DOHH2 (cell line): ENCODE results near the gene ARF1.

Experiments used
- H3F3A ChIP-seq: fragments of 200-600 bp; sonication (generic), shearing (Covaris generic); 2 replicates; pipeline ENCODE4 v1.6.0; 2016; ENCODE audit warnings: antibody characterized with exemption, mild to moderate bottlenecking; ENCODE audit not compliant: control insufficient read depth, insufficient read depth
- H3K27ac ChIP-seq: fragments of 200-600 bp; sonication (generic); 2 replicates; pipeline ENCODE4 v1.5.1; 2014; ENCODE audit warnings: low read depth, mild to moderate bottlenecking, low read length, moderate library complexity
- H3K27me3 ChIP-seq: fragments of 200-600 bp; sonication (generic); 2 replicates; pipeline ENCODE4 v1.6.1; 2014; ENCODE audit warnings: mild to moderate bottlenecking, low read length, mixed read lengths; ENCODE audit not compliant: control insufficient read depth
- H3K36me3 ChIP-seq: fragments of 200-600 bp; sonication (generic); 2 replicates; pipeline ENCODE4 v1.6.1; 2014; ENCODE audit warnings: mild to moderate bottlenecking, low read length, moderate library complexity, mixed read lengths; ENCODE audit not compliant: control insufficient read depth
- H3K4me1 ChIP-seq: fragments of 200-600 bp; sonication (generic); 2 replicates; pipeline ENCODE4 v1.6.1; 2014; ENCODE audit warnings: mild to moderate bottlenecking, low read length, mixed read lengths; ENCODE audit not compliant: control insufficient read depth
- H3K4me2 ChIP-seq: fragments of 200-600 bp; sonication (generic); 2 replicates; pipeline ENCODE4 v1.6.0; 2014; ENCODE audit warnings: mild to moderate bottlenecking, low read length, moderate library complexity
- H3K4me3 ChIP-seq: fragments of 200-600 bp; sonication (generic); 2 replicates; pipeline ENCODE4 v1.5.1; 2014; ENCODE audit warnings: mild to moderate bottlenecking, low read length, mixed read lengths
- H3K79me2 ChIP-seq: fragments of 200-600 bp; sonication (generic); 2 replicates; pipeline ENCODE4 v1.6.1; 2014; ENCODE audit warnings: mild to moderate bottlenecking, low read length, mixed read lengths; ENCODE audit not compliant: control insufficient read depth
- H3K9me2 ChIP-seq: fragments of 200-600 bp; sonication (generic); replicated peaks from 2 replicates; pipeline ENCODE4 v1.6.1; 2014; ENCODE audit warnings: mild to moderate bottlenecking, low read length, mixed read lengths; ENCODE audit not compliant: control insufficient read depth
- H3K9me3 ChIP-seq: fragments of 200-600 bp; sonication (generic); 2 replicates; pipeline ENCODE4 v1.6.1; 2014; ENCODE audit warnings: antibody characterized with exemption, low read length, mixed read lengths; ENCODE audit not compliant: control insufficient read depth, insufficient read depth
- H4K20me1 ChIP-seq: fragments of 200-600 bp; sonication (generic); 2 replicates; pipeline ENCODE4 v1.6.0; 2014; ENCODE audit warnings: low read depth, mild to moderate bottlenecking, antibody characterized with exemption, low read length, moderate library complexity; ENCODE audit not compliant: control insufficient read depth, insufficient read depth
- CTCF ChIP-seq: fragments of 200-600 bp; sonication (generic); IDR thresholded peaks from one replicate; pipeline ENCODE4 v1.5.1; 2014; ENCODE audit warnings: antibody characterized with exemption, mild to moderate bottlenecking, low read depth, low read length; ENCODE audit not compliant: poor library complexity, severe bottlenecking
- EZH2phosphoT487 ChIP-seq: fragments of 200-600 bp; sonication (generic); IDR thresholded peaks from 2 replicates; pipeline ENCODE4 v1.6.1; 2017; ENCODE audit warnings: borderline replicate concordance, mild to moderate bottlenecking, antibody characterized with exemption, low read length, moderate library complexity, mixed read lengths

The ARF1 gene

GRCh38 chr1:228099331-228099732 is 16.8 kb downstream of the ARF1 start:
- Histone ChIP-seq H3K27me3 (no peaks in the 10 kb centered on the region), H3K9me2 (no peaks in the 10 kb centered on the region), H3K79me2 (peaks cover 74% of the 10 kb centered on the region), H3F3A (peaks cover 23% of the 10 kb centered on the region), H3K4me3 (no peak overlapping the region), H3K9me3 (peaks cover 9% of the 10 kb centered on the region), H3K4me1 (peaks cover 21% of the 10 kb centered on the region), H4K20me1 (peaks cover 11% of the 10 kb centered on the region), H3K4me2 (no peak overlapping the region), H3K36me3 (peaks cover 72% of the 10 kb centered on the region), H3K27ac (no peak overlapping the region)
- TF ChIP-seq EZH2phosphoT487: no peak
- TF ChIP-seq CTCF: no peak

- peaks cover 57% of the 10 kb centered on the region for H3K79me2 ChIP-seq
- H3K4me1 ChIP-seq: peaks cover 24% of the 10 kb centered on the region
- H3K4me3 ChIP-seq: peak overlapping the region; percentile 93
- H3K36me3 ChIP-seq: peaks cover 63% of the 10 kb centered on the region
- H3K4me2 ChIP-seq: peak overlapping the region; percentile 63
- H3K9me2 ChIP-seq: no peaks in the 10 kb centered on the region
- H3K9me3 ChIP-seq: no peaks in the 10 kb centered on the region
- TF ChIP-seq EZH2phosphoT487 (no peak), CTCF (no peak)
- H3K27ac ChIP-seq: peak overlapping the region; percentile 36; the same call in 1 of the 2 replicates
- H4K20me1 ChIP-seq: peaks cover 11% of the 10 kb centered on the region; the same call in 1 of the 2 replicates
- H3K27me3 ChIP-seq: no peaks in the 10 kb centered on the region
- peaks cover 20% of the 10 kb centered on the region for H3F3A ChIP-seq
These were observed 18.5 kb downstream of the ARF1 start for GRCh38 chr1:228100822-228101613.

GRCh38 chr1:228101614-228101993 is 19.1 kb downstream of the ARF1 start:
- peak overlapping the region; percentile 93 for H3K4me3 ChIP-seq
- no peaks in the 10 kb centered on the region for H3K9me3 ChIP-seq
- H3K4me2 ChIP-seq: peak overlapping the region; percentile 63
- H3K27me3 ChIP-seq: no peaks in the 10 kb centered on the region
- H3K36me3 ChIP-seq: peaks cover 63% of the 10 kb centered on the region
- peak overlapping the region; percentile 36; the same call in 1 of the 2 replicates for H3K27ac ChIP-seq
- H4K20me1 ChIP-seq: peaks cover 8% of the 10 kb centered on the region; the same call in 1 of the 2 replicates
- peaks cover 51% of the 10 kb centered on the region for H3K79me2 ChIP-seq
- peaks cover 24% of the 10 kb centered on the region for H3K4me1 ChIP-seq
- H3K9me2 ChIP-seq: no peaks in the 10 kb centered on the region
- no peak for TF ChIP-seq EZH2phosphoT487
- no peak for TF ChIP-seq CTCF
- peaks cover 20% of the 10 kb centered on the region for H3F3A ChIP-seq
